C4-2B (cell line): ENCODE results near the gene PRPF18.

ENCODE experiments used
- H3K27ac ChIP-seq: fragments of 450-650 bp; 2 replicates; pipeline ENCODE4 v1.5.1; 2017
- ZFX ChIP-seq: fragments of 450-650 bp; IDR thresholded peaks from 2 replicates; pipeline ENCODE4 v1.6.1; 2017
- TF ChIP-seq, protein P1 (sequence below): fragments of 450-650 bp; conservative IDR thresholded peaks from 2 replicates; pipeline ENCODE4 v1.5.1; 2017; ENCODE audit warnings: mild to moderate bottlenecking

Gene PRPF18

DNA sequence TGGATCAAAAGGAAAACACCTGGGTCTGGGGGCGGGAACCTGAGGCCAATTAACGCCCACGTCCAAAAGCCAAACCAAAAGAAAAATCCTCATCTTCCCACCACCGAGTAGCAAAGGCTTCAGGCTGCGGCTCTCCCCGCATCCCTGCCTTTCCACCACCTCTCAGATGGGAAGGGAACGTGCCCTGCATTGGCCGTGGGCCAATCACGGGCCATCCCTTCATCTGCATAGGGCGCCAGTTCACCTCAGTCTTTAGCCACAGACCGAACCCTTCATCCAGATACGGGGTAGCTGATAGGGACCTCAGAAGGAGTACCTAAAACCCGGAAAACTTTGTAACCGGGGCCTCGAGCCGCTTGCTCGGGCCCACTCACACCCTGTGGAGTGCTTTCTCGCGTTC, 626 bp downstream of the PRPF18 start:
- H3K27ac ChIP-seq, result peak overlapping the region; percentile 67
- TF ChIP-seq, protein P1, sequence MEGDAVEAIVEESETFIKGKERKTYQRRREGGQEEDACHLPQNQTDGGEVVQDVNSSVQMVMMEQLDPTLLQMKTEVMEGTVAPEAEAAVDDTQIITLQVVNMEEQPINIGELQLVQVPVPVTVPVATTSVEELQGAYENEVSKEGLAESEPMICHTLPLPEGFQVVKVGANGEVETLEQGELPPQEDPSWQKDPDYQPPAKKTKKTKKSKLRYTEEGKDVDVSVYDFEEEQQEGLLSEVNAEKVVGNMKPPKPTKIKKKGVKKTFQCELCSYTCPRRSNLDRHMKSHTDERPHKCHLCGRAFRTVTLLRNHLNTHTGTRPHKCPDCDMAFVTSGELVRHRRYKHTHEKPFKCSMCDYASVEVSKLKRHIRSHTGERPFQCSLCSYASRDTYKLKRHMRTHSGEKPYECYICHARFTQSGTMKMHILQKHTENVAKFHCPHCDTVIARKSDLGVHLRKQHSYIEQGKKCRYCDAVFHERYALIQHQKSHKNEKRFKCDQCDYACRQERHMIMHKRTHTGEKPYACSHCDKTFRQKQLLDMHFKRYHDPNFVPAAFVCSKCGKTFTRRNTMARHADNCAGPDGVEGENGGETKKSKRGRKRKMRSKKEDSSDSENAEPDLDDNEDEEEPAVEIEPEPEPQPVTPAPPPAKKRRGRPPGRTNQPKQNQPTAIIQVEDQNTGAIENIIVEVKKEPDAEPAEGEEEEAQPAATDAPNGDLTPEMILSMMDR, result no peak
- no peak for TF ChIP-seq ZFX

DNA sequence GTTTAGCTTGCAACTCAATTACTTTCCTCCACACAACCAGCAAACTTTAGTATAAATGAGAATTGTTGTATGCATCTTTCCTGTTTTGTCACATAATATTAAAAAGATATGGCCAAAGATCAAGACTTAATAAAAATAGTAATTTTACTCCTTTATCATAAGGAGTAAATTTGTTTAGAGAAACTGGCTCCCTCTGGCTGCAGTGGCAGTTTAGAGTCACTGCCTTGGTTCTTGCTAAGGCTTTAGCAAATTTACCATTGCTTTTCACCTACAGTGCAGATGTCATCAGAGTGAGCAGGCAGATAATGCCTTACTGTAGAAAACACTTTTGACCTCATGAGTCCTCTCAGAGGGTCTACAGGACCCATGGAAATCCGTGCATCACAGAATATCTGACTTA, 2.6 kb downstream of the PRPF18 start:
- no peak overlapping the region for H3K27ac ChIP-seq
- no peak for TF ChIP-seq ZFX
- TF ChIP-seq, protein P1, result peak; percentile 32

DNA sequence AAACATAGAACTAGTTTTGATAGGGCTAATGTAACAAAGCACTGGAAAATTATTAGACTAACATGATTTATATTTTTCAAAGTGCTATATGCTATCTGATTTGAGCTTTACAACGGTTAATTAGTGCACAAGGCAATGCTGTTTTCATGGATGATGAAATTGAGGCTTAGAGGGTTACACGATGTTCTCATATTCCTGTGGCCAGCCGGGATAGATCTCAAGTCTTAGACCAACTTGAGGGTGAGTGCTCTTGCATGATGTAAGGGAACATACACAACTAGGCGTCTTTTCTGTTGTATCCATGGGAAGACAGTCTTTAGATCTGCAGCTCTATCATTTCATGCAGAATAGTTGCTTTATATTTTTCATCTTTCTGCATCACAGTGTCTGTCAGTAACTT, 4.1 kb downstream of the PRPF18 start:
- H3K27ac ChIP-seq, result no peak overlapping the region
- TF ChIP-seq ZFX, result no peak

DNA sequence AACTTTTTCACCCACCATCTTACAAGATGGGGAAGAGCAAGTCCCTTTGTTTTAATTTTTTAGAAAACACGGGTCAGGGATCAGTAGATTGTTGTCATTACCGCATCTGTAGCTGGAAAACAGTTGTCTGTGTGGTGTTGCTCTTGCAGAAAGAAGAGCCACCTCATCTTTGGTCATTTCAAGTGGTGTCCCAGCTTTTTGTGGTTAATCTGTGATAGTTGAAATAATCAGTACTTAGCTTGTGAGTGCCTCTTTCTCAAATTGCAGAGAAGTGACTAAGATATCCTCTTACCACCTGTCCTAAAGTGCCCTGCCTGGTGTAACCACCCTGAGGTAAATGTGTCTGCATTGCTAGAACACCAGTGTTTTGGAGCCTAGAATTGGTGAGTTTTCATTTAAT, 5.5 kb downstream of the PRPF18 start:
- no peak overlapping the region for H3K27ac ChIP-seq
- TF ChIP-seq, protein P1, result no peak
- TF ChIP-seq ZFX, result no peak

DNA sequence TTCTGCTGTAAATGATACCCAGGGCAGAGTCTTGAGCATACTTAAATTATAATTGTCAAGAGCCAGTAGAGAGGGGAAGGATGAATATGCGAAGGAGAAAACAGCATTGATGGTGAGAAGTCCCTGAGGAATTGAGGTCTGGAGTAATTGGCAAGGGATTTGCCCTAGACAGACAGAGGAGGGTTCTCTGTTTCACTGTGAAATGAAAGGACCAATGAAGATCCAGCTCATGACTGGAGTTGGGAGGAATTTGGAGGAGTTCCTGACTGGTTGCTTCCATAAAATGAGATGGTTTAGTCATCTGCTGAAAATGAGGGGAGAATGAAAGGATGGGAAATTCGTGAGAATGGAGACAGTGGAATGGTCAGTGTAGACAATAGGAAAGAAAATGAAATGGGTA, 6.8 kb downstream of the PRPF18 start:
- TF ChIP-seq, protein P1, result no peak
- no peak for TF ChIP-seq ZFX
- H3K27ac ChIP-seq, result no peak overlapping the region

DNA sequence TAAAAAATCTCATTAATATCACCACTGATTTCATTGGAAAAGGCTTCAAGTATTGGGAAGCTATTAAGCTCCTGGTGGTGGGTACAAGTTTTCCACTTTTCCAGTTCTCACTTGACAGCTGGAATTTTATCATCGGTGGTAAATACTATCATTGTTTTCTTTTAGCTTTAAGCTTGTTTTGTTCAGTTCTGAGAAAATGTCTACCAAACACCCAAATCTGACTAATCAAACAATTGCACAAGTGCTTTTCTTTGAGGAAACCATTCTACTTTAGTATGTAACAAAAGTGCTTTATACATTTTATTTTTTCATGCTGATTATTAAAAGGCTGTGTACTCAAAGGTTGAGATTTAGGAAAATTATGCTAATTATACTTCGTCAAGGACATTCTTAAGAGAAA, 7.9 kb downstream of the PRPF18 start:
- TF ChIP-seq, protein P1, result no peak
- no peak for TF ChIP-seq ZFX
- H3K27ac ChIP-seq, result no peak overlapping the region

DNA sequence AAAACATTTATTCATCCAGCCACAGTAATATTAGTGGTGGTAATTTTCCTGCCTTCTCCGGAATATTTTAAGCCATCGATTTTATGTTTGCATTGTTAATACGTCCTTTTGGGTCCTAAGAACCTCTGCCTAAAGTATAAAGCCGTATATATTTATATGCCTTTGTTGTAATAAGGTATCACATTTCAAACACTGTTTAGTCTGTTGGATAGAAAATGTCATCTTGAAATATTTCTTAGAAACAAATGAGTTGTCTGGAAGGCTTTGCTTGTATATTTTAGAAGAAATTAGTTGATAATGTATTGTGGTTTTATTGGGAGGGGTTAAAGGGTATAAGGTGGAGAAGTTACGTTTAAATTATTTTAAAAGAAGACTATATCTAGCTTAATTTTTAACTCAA, 11.1 kb downstream of the PRPF18 start:
- no peak overlapping the region for H3K27ac ChIP-seq
- TF ChIP-seq ZFX, result no peak
- TF ChIP-seq, protein P1, result no peak

DNA sequence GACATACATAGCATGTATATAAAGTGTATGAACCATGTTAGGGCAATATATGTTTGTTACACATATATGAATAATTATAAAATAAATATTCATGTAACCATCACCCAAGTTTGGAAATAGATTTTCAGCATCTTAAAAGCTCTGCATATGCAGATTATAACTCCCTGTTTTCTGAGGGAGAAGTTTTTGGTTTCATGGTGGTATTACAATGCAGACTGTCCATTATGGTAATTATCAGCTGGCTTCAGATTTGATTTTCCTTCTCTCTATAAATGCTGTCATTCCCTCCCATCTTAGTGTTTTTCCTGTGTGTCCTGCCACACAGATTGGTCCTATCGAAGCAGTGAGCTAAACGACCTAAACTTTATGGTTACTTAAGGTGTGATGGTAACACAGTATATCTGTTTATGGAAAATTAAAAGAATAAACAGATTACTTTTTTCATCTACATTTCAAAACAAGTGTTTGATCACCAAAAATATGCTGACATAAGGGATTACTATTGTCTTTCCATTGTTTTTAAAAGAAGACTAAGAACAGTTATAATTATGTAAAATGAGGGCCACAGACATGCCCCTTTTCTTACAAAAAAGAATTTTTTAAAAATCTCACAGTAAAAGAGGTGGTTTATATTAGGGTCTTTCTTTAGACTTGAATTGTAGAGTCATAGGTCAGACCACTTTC, 17.7 kb downstream of the PRPF18 start:
- no peak overlapping the region for H3K27ac ChIP-seq
- TF ChIP-seq, protein P1, result no peak
- TF ChIP-seq ZFX, result no peak
